ENCODE measurements around the gene LDHD.

Gene LDHD

DNA sequence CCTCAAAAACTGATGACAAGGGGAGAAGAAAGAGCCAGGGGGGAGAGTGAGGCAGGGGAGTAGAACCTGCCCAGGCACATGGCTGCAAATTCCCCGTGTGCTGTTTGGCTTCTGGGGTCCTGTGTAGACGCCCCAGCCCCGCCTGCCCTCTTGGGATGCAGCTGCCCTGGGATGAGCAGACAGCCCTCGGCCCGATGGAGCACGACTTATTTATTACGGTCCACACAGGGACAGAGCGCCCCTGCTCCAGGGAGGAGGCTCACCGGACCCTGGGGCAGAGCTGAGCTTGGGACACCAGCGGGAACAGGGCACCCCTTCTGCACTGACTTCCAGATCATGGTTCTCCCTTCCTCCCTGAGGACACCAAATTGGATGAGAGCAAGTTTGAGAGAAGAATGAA, 9.1 kb downstream of the LDHD start:
- TF ChIP-seq, protein P1, sequence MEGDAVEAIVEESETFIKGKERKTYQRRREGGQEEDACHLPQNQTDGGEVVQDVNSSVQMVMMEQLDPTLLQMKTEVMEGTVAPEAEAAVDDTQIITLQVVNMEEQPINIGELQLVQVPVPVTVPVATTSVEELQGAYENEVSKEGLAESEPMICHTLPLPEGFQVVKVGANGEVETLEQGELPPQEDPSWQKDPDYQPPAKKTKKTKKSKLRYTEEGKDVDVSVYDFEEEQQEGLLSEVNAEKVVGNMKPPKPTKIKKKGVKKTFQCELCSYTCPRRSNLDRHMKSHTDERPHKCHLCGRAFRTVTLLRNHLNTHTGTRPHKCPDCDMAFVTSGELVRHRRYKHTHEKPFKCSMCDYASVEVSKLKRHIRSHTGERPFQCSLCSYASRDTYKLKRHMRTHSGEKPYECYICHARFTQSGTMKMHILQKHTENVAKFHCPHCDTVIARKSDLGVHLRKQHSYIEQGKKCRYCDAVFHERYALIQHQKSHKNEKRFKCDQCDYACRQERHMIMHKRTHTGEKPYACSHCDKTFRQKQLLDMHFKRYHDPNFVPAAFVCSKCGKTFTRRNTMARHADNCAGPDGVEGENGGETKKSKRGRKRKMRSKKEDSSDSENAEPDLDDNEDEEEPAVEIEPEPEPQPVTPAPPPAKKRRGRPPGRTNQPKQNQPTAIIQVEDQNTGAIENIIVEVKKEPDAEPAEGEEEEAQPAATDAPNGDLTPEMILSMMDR (IDR thresholded peaks at IDR 0.05): no peak

DNA sequence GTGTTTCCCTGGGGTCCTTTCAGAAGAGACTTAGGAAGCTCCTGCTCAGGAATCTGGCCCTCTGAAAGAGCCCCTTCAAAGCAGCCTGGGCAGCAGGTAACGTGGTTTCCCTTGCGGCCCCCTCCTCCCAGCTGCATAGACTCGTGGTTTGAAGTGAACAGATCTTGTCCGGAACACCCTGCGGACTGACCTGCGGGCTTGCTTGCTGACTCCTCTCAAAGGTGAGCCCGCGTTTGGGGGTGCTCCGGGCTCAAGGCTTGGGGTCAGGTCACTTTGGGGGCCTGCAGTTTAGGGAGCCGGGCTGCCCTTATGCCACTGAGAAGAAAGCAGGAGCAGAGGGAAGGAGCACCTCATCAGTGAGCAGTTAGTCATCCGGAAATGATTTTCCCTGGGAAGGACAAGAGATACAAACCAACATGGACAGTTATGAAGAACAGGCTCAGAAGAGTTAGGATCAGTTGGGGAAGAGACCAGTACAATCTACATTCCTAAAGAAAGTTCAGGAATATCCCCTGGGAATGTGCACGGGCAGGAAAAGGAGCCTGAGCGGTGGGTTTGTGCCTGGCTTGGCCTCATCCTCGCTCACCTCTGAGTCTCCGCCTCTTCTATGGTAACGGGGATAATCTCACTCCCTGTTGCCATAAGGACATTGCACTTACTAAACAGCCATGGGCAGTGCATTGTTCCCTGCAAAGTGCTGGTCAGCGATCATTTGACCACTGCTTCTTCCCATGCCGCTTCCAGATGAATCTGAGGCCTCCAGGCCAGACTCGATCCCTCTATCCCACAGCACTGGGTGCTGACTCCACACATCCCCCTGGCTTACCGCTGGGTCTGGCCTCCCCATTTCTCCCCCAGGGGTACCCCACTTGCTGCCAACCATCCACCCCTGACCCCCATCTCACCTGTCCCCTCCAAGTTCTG, 10.0 kb downstream of the LDHD start:
- TF ChIP-seq, protein P1 (IDR thresholded peaks at IDR 0.05): no peak

DNA sequence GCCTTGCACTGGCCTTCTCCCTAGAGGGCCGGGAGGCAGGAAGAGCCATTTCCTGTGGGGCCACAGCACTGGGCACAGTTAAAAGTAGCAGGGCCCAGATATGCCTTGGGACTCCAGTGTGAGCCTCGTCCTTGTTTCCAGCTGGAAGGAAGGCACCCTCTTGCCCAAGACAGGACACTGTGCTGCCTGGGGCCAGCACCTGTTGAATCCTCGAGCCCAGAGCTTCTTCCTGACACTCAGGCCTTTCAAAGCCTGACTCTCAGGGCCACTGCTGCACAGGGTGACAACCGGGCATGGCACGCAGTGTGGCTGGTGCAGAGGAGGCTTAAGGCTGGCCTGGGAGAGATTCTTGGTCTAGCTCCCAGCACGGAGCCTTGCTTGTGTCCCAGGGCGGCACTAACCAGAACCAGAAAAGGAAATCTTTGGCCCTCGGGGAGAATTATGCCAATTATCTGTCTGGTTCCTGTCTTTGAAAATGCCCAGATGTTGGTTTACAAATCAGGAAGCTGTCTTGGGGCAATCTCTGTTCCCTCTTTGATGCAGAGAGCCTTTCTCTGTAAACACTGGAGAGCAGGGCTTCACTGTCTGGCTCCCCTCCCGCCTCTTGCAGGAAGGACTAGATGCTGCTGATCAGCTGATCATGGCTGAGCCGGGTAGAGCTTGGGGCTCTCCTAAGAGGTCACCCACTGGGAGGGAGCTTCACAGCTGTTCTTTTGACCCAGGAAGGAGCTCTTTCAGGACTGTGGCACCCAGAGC, 11.1 kb downstream of the LDHD start:
- TF ChIP-seq, protein P1 (IDR thresholded peaks at IDR 0.05): no peak

DNA sequence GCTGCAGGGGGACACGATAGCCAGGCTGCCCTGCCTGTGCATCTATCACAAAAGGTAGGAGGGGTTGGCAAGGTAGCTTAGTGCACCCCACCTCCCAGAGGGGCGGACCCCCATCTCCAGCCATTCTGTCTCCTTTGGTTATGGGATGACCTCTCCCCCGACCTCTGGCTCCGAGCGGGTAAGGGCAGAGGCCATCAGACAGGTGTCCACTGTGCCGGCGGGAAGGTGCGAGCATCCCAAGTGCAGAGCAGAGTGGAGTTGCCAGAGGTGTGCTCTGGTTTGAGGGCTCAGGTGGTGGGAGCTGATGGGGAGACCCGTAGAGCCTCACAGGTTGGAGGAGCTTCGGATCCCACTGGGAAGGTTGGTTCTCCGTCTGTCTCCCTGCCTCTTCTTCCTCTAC, 11.7 kb downstream of the LDHD start:
- TF ChIP-seq, protein P1 (IDR thresholded peaks at IDR 0.05): no peak

DNA sequence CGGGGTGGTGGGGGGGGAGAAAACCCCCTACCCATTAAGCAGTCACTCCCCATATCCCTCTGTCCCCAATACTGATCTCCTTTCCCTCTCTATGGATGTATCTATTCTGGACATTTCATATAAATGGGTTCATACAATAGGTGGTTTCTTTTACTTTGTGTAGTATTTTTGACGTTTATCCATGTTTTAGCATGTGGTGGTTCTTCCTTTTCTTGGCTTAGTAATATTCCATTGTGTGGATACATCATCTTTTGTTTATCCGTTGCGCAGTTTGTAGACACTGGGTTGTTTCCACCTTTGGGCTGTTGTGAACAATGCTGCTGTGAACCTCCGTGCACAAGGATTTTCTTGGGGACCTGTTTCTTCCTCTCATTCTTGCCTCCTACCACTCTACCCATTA, 12.6 kb downstream of the LDHD start:
- TF ChIP-seq, protein P1 (IDR thresholded peaks at IDR 0.05): no peak

DNA sequence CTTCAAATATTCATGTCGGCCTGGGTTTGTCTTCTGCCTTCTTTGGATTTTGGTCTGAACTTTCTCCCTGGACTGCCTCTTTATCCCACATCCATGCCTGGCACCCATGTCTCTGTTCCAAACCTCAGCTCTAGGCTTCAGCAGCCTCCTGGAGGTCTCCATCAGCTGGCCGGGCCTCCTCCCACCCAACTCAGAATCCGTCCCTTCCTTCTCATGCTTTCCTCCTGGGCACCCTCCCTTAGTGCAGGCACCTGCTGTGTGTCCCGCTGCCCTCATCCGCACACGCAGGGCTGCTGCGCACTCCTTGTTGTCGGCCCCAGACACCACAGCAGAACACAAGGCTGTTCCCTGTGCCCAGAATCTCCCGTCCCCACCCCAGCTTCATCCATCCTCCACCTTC, 14.0 kb downstream of the LDHD start:
- TF ChIP-seq, protein P1 (IDR thresholded peaks at IDR 0.05): no peak

DNA sequence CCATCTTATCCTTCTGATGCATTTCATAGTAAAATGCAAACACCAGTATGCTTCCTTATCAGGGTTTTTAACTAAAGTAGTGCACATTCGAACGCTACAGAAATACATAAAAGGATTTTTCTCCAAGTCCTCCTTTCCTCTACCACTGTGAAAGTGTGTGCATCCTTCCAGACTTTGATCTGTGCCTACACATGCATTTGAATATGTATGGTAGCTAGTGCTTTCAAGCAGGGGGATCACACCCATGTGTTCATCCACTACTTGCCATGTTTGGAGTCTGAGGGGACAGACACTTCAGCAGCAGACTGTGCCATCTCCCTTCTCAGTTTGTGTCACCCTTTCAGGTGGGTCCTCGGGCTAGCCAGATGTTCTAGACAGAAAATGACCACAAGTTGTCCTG, 14.9 kb downstream of the LDHD start:
- TF ChIP-seq, protein P1 (IDR thresholded peaks at IDR 0.05): no peak
